Ascending aorta (tissue), 2 donors: ENCODE data around the gene SUGP1. TPM values are rescaled to one million over a fixed set of nuclear protein-coding genes. Genes with fewer than 3 reads are reported as not detected.
A peak's percentile ranks its signal among the peaks of the same experiment; 100 is the strongest.

Source experiments
- DNase-seq, 2 donors: peaks; one replicate each; pipeline ENCODE4 v3.0.0-alpha.2; 2019; ENCODE audit warnings: low spot score in 2 of 2
- H3K27ac ChIP-seq, 2 donors: fragments of 200-600 bp; sonication (generic); one replicate each; pipeline ENCODE4 v1.5.1; 2016 to 2017; ENCODE audit warnings: mild to moderate bottlenecking in 1 of 2
- H3K27me3 ChIP-seq: fragments of 200-600 bp; sonication (generic); one replicate; pipeline ENCODE4 v1.5.1; 2017
- H3K36me3 ChIP-seq, 2 donors: fragments of 200-600 bp; sonication (generic); one replicate each; pipeline ENCODE4 v1.5.1; 2016
- H3K4me1 ChIP-seq, 2 donors: fragments of 200-600 bp; sonication (generic); one replicate each; pipeline ENCODE4 v1.5.1; 2016 to 2017; ENCODE audit warnings: mild to moderate bottlenecking in 1 of 2
- H3K4me3 ChIP-seq, 2 donors: fragments of 200-600 bp; sonication (generic); one replicate each; pipeline ENCODE4 v1.5.1; 2016 to 2017; ENCODE audit warnings: mild to moderate bottlenecking in 1 of 2
- H3K9me3 ChIP-seq, 2 donors: fragments of 200-600 bp; sonication (generic); one replicate each; pipeline ENCODE4 v1.5.1; 2016
- CTCF ChIP-seq, 3 experiments: fragments of 200-600 bp in 2 of 3; fragments of 450-650 bp in 1 of 3; sonication (generic) in 2 of 3; IDR thresholded peaks; one replicate each; pipeline ENCODE4 v1.5.1; 2016 to 2019; ENCODE audit warnings: antibody characterized with exemption in 3 of 3, mild to moderate bottlenecking in 1 of 3, moderate library complexity in 1 of 3
- intact Hi-C: fragments of 100-400 bp; cut with DNase I; formaldehyde crosslinking; loops from one replicate; pipeline ENCODE4 v1.15.1; 2023
- total RNA-seq: library from RNA; depleted of rRNA; stranded (reverse); fragments of >200 nt; gene quantifications from one replicate; pipeline ENCODE4 v1.1.0, GENCODE V29; 2016

SUGP1 gene
- total RNA-seq, 1 donor from 2014 or later = 42.9 TPM

- peaks cover 64 to 98% of the 10 kb centered on the region in 2 donors for H3K36me3 ChIP-seq
- no peaks in the 10 kb centered on the region for H3K27me3 ChIP-seq
- H3K9me3 ChIP-seq = no peaks in the 10 kb centered on the region
- no peak for TF ChIP-seq CTCF (IDR thresholded peaks at IDR 0.05)
- intact Hi-C loops = no loop called here
- H3K27ac ChIP-seq = no peak overlapping the region
- no peak overlapping the region for H3K4me3 ChIP-seq
- H3K4me1 ChIP-seq = peaks cover 0 to 6% of the 10 kb centered on the region in 2 donors
- no peak for DNase-seq
These were observed 17.8 kb upstream of the SUGP1 start for GRCh38 chr19:19338082-19338481.

- H3K27me3 ChIP-seq = no peaks in the 10 kb centered on the region
- no peak overlapping the region for H3K27ac ChIP-seq
- no peak overlapping the region for H3K4me3 ChIP-seq
- H3K36me3 ChIP-seq = peaks cover 62 to 90% of the 10 kb centered on the region in 2 donors
- no peaks in the 10 kb centered on the region for H3K9me3 ChIP-seq
- intact Hi-C loops = no loop called here
- no peak for TF ChIP-seq CTCF (IDR thresholded peaks at IDR 0.05)
- peaks cover 0 to 6% of the 10 kb centered on the region in 2 donors for H3K4me1 ChIP-seq
- no peak for DNase-seq
These were observed 16.8 kb upstream of the SUGP1 start for GRCh38 chr19:19337120-19337519.

GRCh38 chr19:19336597-19336996 lies 16.3 kb upstream of the SUGP1 start:
- no peak overlapping the region for H3K4me3 ChIP-seq
- H3K36me3 ChIP-seq = peaks cover 60 to 85% of the 10 kb centered on the region in 2 donors
- H3K27ac ChIP-seq = peak overlapping the region in 1 of 2 donors; percentile 28
- H3K9me3 ChIP-seq = no peaks in the 10 kb centered on the region
- H3K4me1 ChIP-seq = peaks cover 0 to 6% of the 10 kb centered on the region in 2 donors
- H3K27me3 ChIP-seq = no peaks in the 10 kb centered on the region
- intact Hi-C loops = no loop called here
- TF ChIP-seq CTCF (IDR thresholded peaks at IDR 0.05) = no peak
- DNase-seq = no peak

- intact Hi-C loops = no loop called here
- peaks cover 0 to 6% of the 10 kb centered on the region in 2 donors for H3K4me1 ChIP-seq
- H3K36me3 ChIP-seq = peaks cover 55 to 80% of the 10 kb centered on the region in 2 donors
- TF ChIP-seq CTCF (IDR thresholded peaks at IDR 0.05) = no peak
- no peak overlapping the region for H3K27ac ChIP-seq
- no peak overlapping the region for H3K4me3 ChIP-seq
- no peaks in the 10 kb centered on the region for H3K9me3 ChIP-seq
- no peaks in the 10 kb centered on the region for H3K27me3 ChIP-seq
- DNase-seq = no peak
These were observed 15.3 kb upstream of the SUGP1 start for GRCh38 chr19:19335408-19336158.

GRCh38 chr19:19334989-19335344 lies 14.7 kb upstream of the SUGP1 start:
- H3K4me1 ChIP-seq = peaks cover 0 to 6% of the 10 kb centered on the region in 2 donors
- intact Hi-C loops = no loop called here
- no peak overlapping the region for H3K4me3 ChIP-seq
- no peak overlapping the region for H3K27ac ChIP-seq
- DNase-seq = no peak
- peaks cover 59 to 76% of the 10 kb centered on the region in 2 donors for H3K36me3 ChIP-seq
- TF ChIP-seq CTCF (IDR thresholded peaks at IDR 0.05) = no peak
- no peaks in the 10 kb centered on the region for H3K9me3 ChIP-seq
- no peaks in the 10 kb centered on the region for H3K27me3 ChIP-seq
